ENCODE results near the gene CLEC11A.

CLEC11A gene

GRCh38 chr19:50716178-50717025 lies 6.8 kb upstream of the CLEC11A start:
- Mint-ChIP-seq H3K9me3 (no peaks in the 10 kb centered on the region), H3K36me3 (no peaks in the 10 kb centered on the region), H3K4me1 (peaks cover 7% of the 10 kb centered on the region), H3K27ac (no peak overlapping the region), H3K27me3 (peaks cover 45% of the 10 kb centered on the region), H3K4me3 (no peak overlapping the region)

GRCh38 chr19:50717026-50717723 lies 6.0 kb upstream of the CLEC11A start:
- Mint-ChIP-seq H3K4me1 (peaks cover 7% of the 10 kb centered on the region), H3K9me3 (no peaks in the 10 kb centered on the region)

GRCh38 chr19:50717891-50718254 lies 5.3 kb upstream of the CLEC11A start:
- Mint-ChIP-seq H3K36me3 (no peaks in the 10 kb centered on the region), H3K4me1 (peaks cover 7% of the 10 kb centered on the region), H3K4me3 (no peak overlapping the region), H3K9me3 (no peaks in the 10 kb centered on the region), H3K27me3 (peaks cover 44% of the 10 kb centered on the region), H3K27ac (no peak overlapping the region)

More at GRCh38 chr19:50717026-50717723, 6.0 kb upstream of the CLEC11A start:
- Mint-ChIP-seq H3K4me3 (peak overlapping the region; percentile 62), H3K27me3 (peaks cover 46% of the 10 kb centered on the region), H3K27ac (peak overlapping the region; percentile 38), H3K36me3 (no peaks in the 10 kb centered on the region)

- Mint-ChIP-seq H3K27ac (no peak overlapping the region), H3K4me1 (peaks cover under 1% of the 10 kb centered on the region), H3K9me3 (no peaks in the 10 kb centered on the region), H3K4me3 (no peak overlapping the region), H3K36me3 (no peaks in the 10 kb centered on the region), H3K27me3 (peaks cover 40% of the 10 kb centered on the region)
Observed at GRCh38 chr19:50718255-50719118, 4.7 kb upstream of the CLEC11A start.

GRCh38 chr19:50719119-50719435 lies 4.1 kb upstream of the CLEC11A start:
- Mint-ChIP-seq H3K27me3 (peaks cover 42% of the 10 kb centered on the region), H3K4me1 (no peaks in the 10 kb centered on the region), H3K9me3 (no peaks in the 10 kb centered on the region), H3K27ac (no peak overlapping the region), H3K36me3 (no peaks in the 10 kb centered on the region), H3K4me3 (no peak overlapping the region)

GRCh38 chr19:50719566-50719965 lies 3.6 kb upstream of the CLEC11A start, which contains the start of gene SHANK1:
SHANK1 (minus strand) TSS chr19:50719802; CDS start chr19:50716919, 2,883 bp downstream.
- Mint-ChIP-seq H3K27me3 (peaks cover 39% of the 10 kb centered on the region), H3K36me3 (no peaks in the 10 kb centered on the region), H3K4me1 (no peaks in the 10 kb centered on the region), H3K27ac (no peak within 1 kb of the TSS), H3K9me3 (no peaks in the 10 kb centered on the region), H3K4me3 (peak within 1 kb of the TSS; percentile 31)

GRCh38 chr19:50720181-50720920 lies 2.8 kb upstream of the CLEC11A start:
- Mint-ChIP-seq H3K36me3 (no peaks in the 10 kb centered on the region), H3K9me3 (no peaks in the 10 kb centered on the region), H3K27ac (no peak overlapping the region), H3K4me3 (peak overlapping the region; percentile 31), H3K4me1 (peaks cover 1% of the 10 kb centered on the region), H3K27me3 (peaks cover 35% of the 10 kb centered on the region)

GRCh38 chr19:50720921-50721381 lies 2.2 kb upstream of the CLEC11A start:
- Mint-ChIP-seq H3K27me3 (peaks cover 36% of the 10 kb centered on the region), H3K9me3 (no peaks in the 10 kb centered on the region), H3K27ac (no peak overlapping the region), H3K36me3 (peaks cover under 1% of the 10 kb centered on the region), H3K4me3 (no peak overlapping the region), H3K4me1 (peaks cover 4% of the 10 kb centered on the region)

GRCh38 chr19:50721441-50722137 lies 1.6 kb upstream of the CLEC11A start:
- peaks cover 8% of the 10 kb centered on the region for H3K4me1 Mint-ChIP-seq

GRCh38 chr19:50722201-50723013 lies 757 bp upstream of the CLEC11A start:
- H3K4me3 Mint-ChIP-seq = peak overlapping the region; percentile 27
- H3K27me3 Mint-ChIP-seq = peaks cover 39% of the 10 kb centered on the region

More at GRCh38 chr19:50721441-50722137, 1.6 kb upstream of the CLEC11A start:
- no peak overlapping the region for H3K27ac Mint-ChIP-seq
- H3K36me3 Mint-ChIP-seq = peaks cover 4% of the 10 kb centered on the region
- no peak overlapping the region for H3K4me3 Mint-ChIP-seq
- H3K27me3 Mint-ChIP-seq = peaks cover 37% of the 10 kb centered on the region
- no peaks in the 10 kb centered on the region for H3K9me3 Mint-ChIP-seq

GRCh38 chr19:50723735-50724521 lies 764 bp downstream of the CLEC11A start:
- peak overlapping the region; percentile 82 for H3K4me3 Mint-ChIP-seq
- peaks cover 39% of the 10 kb centered on the region for H3K27me3 Mint-ChIP-seq
- H3K27ac Mint-ChIP-seq = peak overlapping the region; percentile 42
- H3K36me3 Mint-ChIP-seq = peaks cover 4% of the 10 kb centered on the region
- H3K9me3 Mint-ChIP-seq = no peaks in the 10 kb centered on the region
- H3K4me1 Mint-ChIP-seq = peaks cover 21% of the 10 kb centered on the region

More at GRCh38 chr19:50722201-50723013, 757 bp upstream of the CLEC11A start:
- peaks cover 4% of the 10 kb centered on the region for H3K36me3 Mint-ChIP-seq
- H3K4me1 Mint-ChIP-seq = peaks cover 10% of the 10 kb centered on the region
- no peaks in the 10 kb centered on the region for H3K9me3 Mint-ChIP-seq
- H3K27ac Mint-ChIP-seq = no peak overlapping the region

GRCh38 chr19:50724522-50725217 lies 1.5 kb downstream of the CLEC11A start:
- Mint-ChIP-seq H3K27me3 (peaks cover 41% of the 10 kb centered on the region), H3K4me1 (peaks cover 21% of the 10 kb centered on the region), H3K27ac (no peak overlapping the region)

More at GRCh38 chr19:50724522-50725217, 1.5 kb downstream of the CLEC11A start:
- H3K36me3 Mint-ChIP-seq = peaks cover 4% of the 10 kb centered on the region
- peak overlapping the region; percentile 82 for H3K4me3 Mint-ChIP-seq
- H3K9me3 Mint-ChIP-seq = no peaks in the 10 kb centered on the region
